Activated CD8-positive, alpha-beta T cell treated with anti-CD3 and anti-CD28 coated beads for 36 hours (primary cell): ENCODE measurements around the gene RAP1A. TPM values are rescaled to one million over a fixed set of nuclear protein-coding genes. Genes with fewer than 3 reads are reported as not detected.

Experiments used
- ATAC-seq: fragments of 200-7000 bp; cut with Tn5 transposase; one replicate; pipeline ENCODE4 v1.10.0; 2021; ENCODE audit warnings: mild to moderate bottlenecking, moderate library complexity
- CTCF ChIA-PET: fragments of 350-600 bp; sonication (Branson Sonifier 250); formaldehyde crosslinking; loops from one replicate; lab custom pipeline; 2021; ENCODE audit warnings: antibody characterized with exemption; lab: Charles Lee
- POLR2A ChIA-PET: fragments of 350-600 bp; sonication (Branson Sonifier 250); formaldehyde crosslinking; loops from one replicate; lab custom pipeline; 2021; ENCODE audit warnings: antibody characterized with exemption; lab: Charles Lee
- DNase-seq: peaks from one replicate; pipeline ENCODE4 v3.0.0-alpha.2; 2020
- H3K27ac Mint-ChIP-seq: one replicate; pipeline ENCODE4 v1.8.0; 2021; ENCODE audit warnings: mild to moderate bottlenecking, mixed read lengths
- H3K27me3 Mint-ChIP-seq: one replicate; pipeline ENCODE4 v1.8.0; 2021; ENCODE audit warnings: mixed read lengths
- H3K36me3 Mint-ChIP-seq: one replicate; pipeline ENCODE4 v1.8.0; 2021; ENCODE audit warnings: low read depth, mixed read lengths
- H3K4me1 Mint-ChIP-seq: one replicate; pipeline ENCODE4 v1.8.0; 2021; ENCODE audit warnings: low read depth, mixed read lengths
- H3K4me3 Mint-ChIP-seq: one replicate; pipeline ENCODE4 v1.8.0; 2021; ENCODE audit warnings: mild to moderate bottlenecking, moderate library complexity, mixed read lengths
- H3K9me3 Mint-ChIP-seq: one replicate; pipeline ENCODE4 v1.8.0; 2021; ENCODE audit warnings: mixed read lengths
- CTCF ChIP-seq: fragments of 200-600 bp; IDR thresholded peaks from one replicate; pipeline ENCODE4 v1.8.0; 2022; ENCODE audit warnings: antibody characterized with exemption, mild to moderate bottlenecking
- intact Hi-C: fragments of 100-400 bp; cut with micrococcal nuclease; formaldehyde crosslinking; loops from one replicate; pipeline ENCODE4 v1.10.0; 2022
- total RNA-seq, 2 experiments: library from RNA; stranded (reverse); gene quantifications; one replicate each; pipeline ENCODE4 v1.2.3, GENCODE V29; 2021

Gene RAP1A
- total RNA-seq, 2 experiments from 2014 or later: 197 to 198 TPM

- Mint-ChIP-seq H3K27ac (peak overlapping the region; percentile 51), H3K4me1 (peaks cover 62% of the 10 kb centered on the region), H3K36me3 (peaks cover 33% of the 10 kb centered on the region), H3K27me3 (no peaks in the 10 kb centered on the region), H3K4me3 (no peak overlapping the region), H3K9me3 (no peaks in the 10 kb centered on the region)
- ATAC-seq: peak; percentile 67
- TF ChIP-seq CTCF: no peak
- intact Hi-C loops: loop anchor here (5.0 kb wide), 2 partner anchors 33 to 148 kb away; no protein-coding TSS in a partner anchor
- ChIA-PET POLR2A (interaction anchor here (0.8 to 0.9 kb wide), 2 partner anchors 13 to 179 kb away, joined by 3 read pairs; no protein-coding TSS in a partner anchor), CTCF (interaction anchor here (0.8 to 1.8 kb wide), 5 partner anchors 9 to 157 kb away, joined by 3 to 9 read pairs (median 4); no protein-coding TSS in a partner anchor)
- peak; percentile 26 for DNase-seq
Measured at GRCh38 chr1:111654839-111655238, 35.2 kb downstream of the RAP1A start.

- intact Hi-C loops: loop anchor here (5.0 kb wide), 2 partner anchors 34 to 149 kb away; no protein-coding TSS in a partner anchor
- ChIA-PET POLR2A (no interaction called here), CTCF (interaction anchor here (1.8 kb wide), 1 partner anchor 149 kb away, joined by 9 read pairs; no protein-coding TSS in a partner anchor)
- H3K27me3 Mint-ChIP-seq: no peaks in the 10 kb centered on the region
- H3K4me1 Mint-ChIP-seq: peaks cover 53% of the 10 kb centered on the region
- ATAC-seq: no peak
- peak; percentile 56 for TF ChIP-seq CTCF
- peaks cover 23% of the 10 kb centered on the region for H3K36me3 Mint-ChIP-seq
- no peaks in the 10 kb centered on the region for H3K9me3 Mint-ChIP-seq
- peak; percentile 27 for DNase-seq
- H3K4me3 Mint-ChIP-seq: no peak overlapping the region
- no peak overlapping the region for H3K27ac Mint-ChIP-seq
Measured at GRCh38 chr1:111656086-111657017, 36.8 kb downstream of the RAP1A start.

- H3K27me3 Mint-ChIP-seq: no peaks in the 10 kb centered on the region
Measured at GRCh38 chr1:111658622-111659021, 39.0 kb downstream of the RAP1A start.

GRCh38 chr1:111660204-111661150, 40.9 kb downstream of the RAP1A start:
- Mint-ChIP-seq H3K27me3 (no peaks in the 10 kb centered on the region), H3K9me3 (no peaks in the 10 kb centered on the region), H3K4me1 (peaks cover 54% of the 10 kb centered on the region), H3K4me3 (no peak overlapping the region), H3K27ac (no peak overlapping the region), H3K36me3 (peaks cover 30% of the 10 kb centered on the region)
- intact Hi-C loops: no loop called here
- ChIA-PET POLR2A (interaction anchor here (0.9 to 1.6 kb wide), 3 partner anchors 10 to 36 kb away, joined by 3 to 5 read pairs (median 3); no protein-coding TSS in a partner anchor), CTCF (interaction anchor here (0.9 to 1.3 kb wide), 2 partner anchors 33 to 152 kb away, joined by 3 to 7 read pairs; no protein-coding TSS in a partner anchor)
- peak; percentile 62 for ATAC-seq
- no peak for DNase-seq
- TF ChIP-seq CTCF: no peak

More at GRCh38 chr1:111658622-111659021, 39.0 kb downstream of the RAP1A start:
- peak overlapping the region; percentile 22 for H3K27ac Mint-ChIP-seq
- no peak overlapping the region for H3K4me3 Mint-ChIP-seq
- CTCF ChIA-PET: interaction anchor here (0.8 to 1.2 kb wide), 5 partner anchors 9 to 160 kb away, joined by 3 to 16 read pairs (median 5); no protein-coding TSS in a partner anchor
- ATAC-seq (no peak), DNase-seq (no peak)
- no peak for TF ChIP-seq CTCF
- intact Hi-C loops: loop anchor here (5.0 kb wide), 2 partner anchors 36 to 151 kb away; no protein-coding TSS in a partner anchor
- H3K9me3 Mint-ChIP-seq: no peaks in the 10 kb centered on the region
- peaks cover 55% of the 10 kb centered on the region for H3K4me1 Mint-ChIP-seq
- peaks cover 24% of the 10 kb centered on the region for H3K36me3 Mint-ChIP-seq
- POLR2A ChIA-PET: interaction anchor here (0.9 kb wide), 1 partner anchor 10 kb away, joined by 4 read pairs; no protein-coding TSS in a partner anchor
